GM12878 (cell line): ENCODE measurements around the gene KRIT1. TPM values are rescaled to one million over a fixed set of nuclear protein-coding genes. Genes with fewer than 3 reads are reported as not detected.

Experiments
- CHD2 ChIP-seq: IDR thresholded peaks from 2 replicates; pipeline ENCODE4 v1.6.1; 2011; ENCODE audit warnings: low read depth, low read length, improper control_type of control experiment, borderline replicate concordance
- CREB1 ChIP-seq: IDR thresholded peaks from 2 replicates; pipeline ENCODE4 v1.6.1; 2012; ENCODE audit warnings: low read depth, mild to moderate bottlenecking, inconsistent platforms
- ETV6 ChIP-seq, 2 experiments: fragments of 450-650 bp in 1 of 2; IDR thresholded peaks in 1 of 2; conservative IDR thresholded peaks in 1 of 2; 2 replicates each; pipeline ENCODE4 v1.6.1; 2014; ENCODE audit warnings: antibody characterized with exemption in 1 of 2, borderline replicate concordance in 1 of 2, low read depth in 1 of 2, mild to moderate bottlenecking in 1 of 2, moderate library complexity in 1 of 2
- JUND ChIP-seq: IDR thresholded peaks from 2 replicates; pipeline ENCODE4 v1.6.1; 2012; ENCODE audit warnings: low read depth, mild to moderate bottlenecking, low read length, improper control_type of control experiment, moderate library complexity
- MXI1 ChIP-seq: fragments of 150-350 bp; IDR thresholded peaks from 2 replicates; pipeline ENCODE4 v1.6.1; 2011; ENCODE audit warnings: low read depth, mild to moderate bottlenecking, inconsistent platforms, low read length, improper control_type of control experiment
- MYC ChIP-seq: IDR thresholded peaks from 2 replicates; pipeline ENCODE4 v1.6.1; 2011; ENCODE audit warnings: mild to moderate bottlenecking, low read length, moderate library complexity, inconsistent platforms; ENCODE audit not compliant: insufficient read depth, insufficient replicate concordance, insufficient read length, severe bottlenecking
- NBN ChIP-seq: fragments of 450-650 bp; IDR thresholded peaks from 2 replicates; pipeline ENCODE4 v1.6.1; 2016
- SP1 ChIP-seq: IDR thresholded peaks from one replicate; pipeline ENCODE4 v1.6.1; 2011; ENCODE audit warnings: low read depth, low read length
- SREBF2 ChIP-seq: IDR thresholded peaks from 2 replicates; pipeline ENCODE4 v1.6.1; 2012; ENCODE audit warnings: mild to moderate bottlenecking, low read length
- TARDBP ChIP-seq: IDR thresholded peaks from 2 replicates; pipeline ENCODE4 v1.6.1; 2016; ENCODE audit warnings: borderline replicate concordance
- polyA plus RNA-seq, 11 experiments: library from polyadenylated mRNA; depleted of rRNA in 4 of 11; unstranded in 6 of 11; stranded (reverse) in 5 of 11; fragments of >200 nt; fragmentation: Nextera tagmentation in 4 of 11; fragmentation: Illumina TruSeq in 1 of 11; extraction: Ambion mirVana in 4 of 11; extraction: Trizol in 1 of 11; gene quantifications; 1 replicate in 1 of 11; 2 replicates in 10 of 11; pipeline versions ENCODE4 v1.2.1 to v1.2.3, GENCODE V29; 2011 to 2016; ENCODE audit warnings: inconsistent platforms in 2 of 11, missing spikeins in 2 of 11, low read depth in 1 of 11
- total RNA-seq, 4 experiments: library from RNA; depleted of rRNA in 3 of 4; stranded (reverse); fragments of >200 nt in 3 of 4; fragmentation: Illumina TruSeq in 1 of 4; extraction: Trizol in 1 of 4; gene quantifications; 2 replicates each; pipeline versions ENCODE4 v1.2.1 to v1.2.3, GENCODE V29; 2013 to 2021
- TF ChIP-seq, protein P1 (sequence below): fragments of 450-650 bp; IDR thresholded peaks from 2 replicates; pipeline ENCODE4 v1.6.1; 2017; ENCODE audit warnings: borderline replicate concordance
- TF ChIP-seq, protein P2 (sequence below): fragments of 150-350 bp; IDR thresholded peaks from 2 replicates; pipeline ENCODE4 v1.6.1; 2014; ENCODE audit warnings: mild to moderate bottlenecking, low read depth, low read length

KRIT1 gene
- total and polyA plus RNA-seq, 10 of the 15 experiments (the other 5 are each of a cell fraction or from before 2014, with no cell fraction given) = 12.0 to 60.1 (median 27.0) TPM

DNA sequence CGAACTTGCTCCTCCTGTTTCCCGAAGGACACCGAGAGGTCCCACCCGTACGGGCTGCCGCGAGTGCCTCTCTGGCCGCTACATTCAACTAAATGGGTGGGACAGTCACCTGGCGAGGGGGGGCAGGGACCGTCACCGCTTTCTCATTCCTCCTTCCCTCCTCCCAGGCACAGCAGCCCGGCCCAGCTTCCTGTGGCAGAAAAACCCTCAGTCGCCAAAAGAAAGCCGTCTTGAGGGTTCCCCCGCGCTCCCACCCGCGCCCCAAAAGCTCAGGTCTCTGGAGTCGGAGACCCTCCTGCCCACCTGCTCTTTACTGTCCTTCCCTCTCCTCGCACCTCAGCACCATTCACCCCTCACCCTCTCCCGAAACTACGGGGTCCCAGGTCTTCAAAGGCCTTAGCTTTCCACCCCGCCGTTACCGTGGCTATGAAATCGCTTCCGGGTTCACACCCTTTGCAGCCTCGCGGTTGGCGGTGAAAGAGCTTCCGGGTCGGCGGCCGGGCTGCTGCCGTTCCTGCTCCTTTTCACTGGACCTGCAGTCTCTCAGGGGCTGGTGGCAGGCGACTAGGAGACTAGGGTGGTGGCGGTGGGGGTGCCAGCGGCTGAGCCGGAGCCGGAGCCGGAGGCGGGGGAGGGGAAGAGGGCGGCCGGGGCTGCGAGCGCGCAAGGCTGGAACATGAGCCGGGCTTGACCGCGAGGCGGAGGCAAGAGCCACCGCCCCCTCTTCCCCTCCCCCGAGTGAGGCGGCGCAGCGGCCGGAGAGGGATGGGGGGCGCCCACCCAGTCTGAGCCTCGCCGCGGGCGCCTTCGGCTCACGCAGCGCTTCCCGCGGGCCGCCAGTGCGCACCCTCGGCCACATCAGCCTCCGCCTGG is at the start of gene KRIT1, which contains the start of gene ANKIB1 (continued):
- TF ChIP-seq MYC = no peak
- peak; percentile 88 for TF ChIP-seq CHD2
- TF ChIP-seq ETV6 (conservative IDR thresholded peaks at IDR 0.05 in 1 of 2, IDR thresholded peaks at IDR 0.05 in 1 of 2; ENCODE audit: borderline replicate concordance in 1 of 2, low read depth in 1 of 2) = 0 out of 4 replicates have a peak, but pooled peaks of 1 of the 2 experiments have one; percentile 42
- TF ChIP-seq SP1 = no peak
- TF ChIP-seq CREB1 = 0 out of 2 replicates have a peak, but pooled peaks have one; percentile 4
- TF ChIP-seq SREBF2 = no peak
- TF ChIP-seq NBN = peak; percentile 95
- TF ChIP-seq, protein P1, sequence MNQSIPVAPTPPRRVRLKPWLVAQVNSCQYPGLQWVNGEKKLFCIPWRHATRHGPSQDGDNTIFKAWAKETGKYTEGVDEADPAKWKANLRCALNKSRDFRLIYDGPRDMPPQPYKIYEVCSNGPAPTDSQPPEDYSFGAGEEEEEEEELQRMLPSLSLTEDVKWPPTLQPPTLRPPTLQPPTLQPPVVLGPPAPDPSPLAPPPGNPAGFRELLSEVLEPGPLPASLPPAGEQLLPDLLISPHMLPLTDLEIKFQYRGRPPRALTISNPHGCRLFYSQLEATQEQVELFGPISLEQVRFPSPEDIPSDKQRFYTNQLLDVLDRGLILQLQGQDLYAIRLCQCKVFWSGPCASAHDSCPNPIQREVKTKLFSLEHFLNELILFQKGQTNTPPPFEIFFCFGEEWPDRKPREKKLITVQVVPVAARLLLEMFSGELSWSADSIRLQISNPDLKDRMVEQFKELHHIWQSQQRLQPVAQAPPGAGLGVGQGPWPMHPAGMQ = no peak
- TF ChIP-seq MXI1 = peak; percentile 65; the same call in 1 of the 2 replicates
- no peak for TF ChIP-seq TARDBP
- TF ChIP-seq, protein P2, sequence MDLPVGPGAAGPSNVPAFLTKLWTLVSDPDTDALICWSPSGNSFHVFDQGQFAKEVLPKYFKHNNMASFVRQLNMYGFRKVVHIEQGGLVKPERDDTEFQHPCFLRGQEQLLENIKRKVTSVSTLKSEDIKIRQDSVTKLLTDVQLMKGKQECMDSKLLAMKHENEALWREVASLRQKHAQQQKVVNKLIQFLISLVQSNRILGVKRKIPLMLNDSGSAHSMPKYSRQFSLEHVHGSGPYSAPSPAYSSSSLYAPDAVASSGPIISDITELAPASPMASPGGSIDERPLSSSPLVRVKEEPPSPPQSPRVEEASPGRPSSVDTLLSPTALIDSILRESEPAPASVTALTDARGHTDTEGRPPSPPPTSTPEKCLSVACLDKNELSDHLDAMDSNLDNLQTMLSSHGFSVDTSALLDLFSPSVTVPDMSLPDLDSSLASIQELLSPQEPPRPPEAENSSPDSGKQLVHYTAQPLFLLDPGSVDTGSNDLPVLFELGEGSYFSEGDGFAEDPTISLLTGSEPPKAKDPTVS = no peak
- no peak; the same call in 1 of the 2 replicates for TF ChIP-seq JUND
